A549 (cell line): ENCODE results near the gene ENPP1. TPM values are rescaled to one million over a fixed set of nuclear protein-coding genes. Genes with fewer than 3 reads are reported as not detected.

ENCODE experiments used
- ATAC-seq, 2 experiments: fragments of 200-7000 bp in 1 of 2; fragments of >200 bp in 1 of 2; cut with Nextera tagmentation in 1 of 2; cut with Tn5 transposase in 1 of 2; 3 replicates each; pipeline versions ENCODE4 v1.8.0 to v1.9.1; 2018 to 2020; ENCODE audit warnings: mild to moderate bottlenecking in 1 of 2, moderate library complexity in 1 of 2
- CTCF ChIA-PET: fragments of 300-600 bp; sonication (Branson Sonifier 250); formaldehyde crosslinking; extraction: SDS; loops from one replicate; lab custom pipeline; 2021; ENCODE audit warnings: antibody characterized with exemption, inconsistent platforms; lab: Yijun Ruan, JAX
- POLR2A ChIA-PET: fragments of 350-600 bp; formaldehyde crosslinking; extraction: SDS; loops from one replicate; lab custom pipeline; 2021; ENCODE audit warnings: antibody characterized with exemption, inconsistent platforms; lab: Yijun Ruan, JAX
- DNase-seq, 2 experiments: peaks; one replicate each; pipeline versions ENCODE4 v3.0.0 to v3.0.0-alpha.2; 2011 to 2016; ENCODE audit warnings: low read depth in 1 of 2, low spot score in 1 of 2
- FAIRE-seq: peaks from 2 replicates; lab custom pipeline; 2011; peaks lifted over from hg19 to GRCh38; lab: Jason Lieb, UNC
- H3K27ac ChIP-seq, 2 experiments: fragments of >200 bp; sonication (Bioruptor Twin); formaldehyde crosslinking; 3 replicates each; pipeline ENCODE4 v1.5.1; 2016 to 2017
- H3K4me1 ChIP-seq: fragments of >200 bp; sonication (Bioruptor Twin); formaldehyde crosslinking; 3 replicates; pipeline ENCODE4 v1.6.1; 2016
- H3K4me2 ChIP-seq: fragments of >200 bp; sonication (Bioruptor Twin); formaldehyde crosslinking; 3 replicates; pipeline ENCODE4 v1.6.1; 2016
- H3K4me3 ChIP-seq: fragments of >200 bp; sonication (Bioruptor Twin); formaldehyde crosslinking; 3 replicates; pipeline ENCODE4 v1.5.1; 2016
- H3K9me3 ChIP-seq: fragments of >200 bp; sonication (Bioruptor Twin); formaldehyde crosslinking; 3 replicates; pipeline ENCODE4 v1.6.1; 2016
- CEBPB ChIP-seq, 2 experiments: fragments of >200 bp in 1 of 2; sonication (Bioruptor Twin) in 1 of 2; formaldehyde crosslinking in 1 of 2; IDR thresholded peaks; 2 replicates each; pipeline ENCODE4 v1.6.1; 2012 to 2016
- CHD4 ChIP-seq: fragments of 200-600 bp; sonication (generic); IDR thresholded peaks from 2 replicates; pipeline ENCODE4 v1.6.1; 2016; ENCODE audit warnings: antibody characterized with exemption, mild to moderate bottlenecking, borderline replicate concordance
- CTCF ChIP-seq: fragments of >200 bp; sonication (Bioruptor Twin); formaldehyde crosslinking; IDR thresholded peaks from 3 replicates; pipeline ENCODE4 v1.5.1; 2016
- EHF ChIP-seq: fragments of 250-450 bp; sonication (Bioruptor Pico); IDR thresholded peaks from 2 replicates; pipeline ENCODE4 v1.5.0; 2020; ENCODE audit warnings: mild to moderate bottlenecking
- ESRRA ChIP-seq: fragments of 150-350 bp; IDR thresholded peaks from 2 replicates; pipeline ENCODE4 v1.6.1; 2014; ENCODE audit warnings: mild to moderate bottlenecking, low read length, borderline replicate concordance
- FOSB ChIP-seq: fragments of 250-450 bp; sonication (Bioruptor Pico); IDR thresholded peaks from 2 replicates; pipeline ENCODE4 v1.5.0; 2020; ENCODE audit warnings: mild to moderate bottlenecking, moderate library complexity
- FOSL2 ChIP-seq, 2 experiments: fragments of 450-650 bp in 1 of 2; fragments of >200 bp in 1 of 2; sonication (Bioruptor Twin) in 1 of 2; formaldehyde crosslinking; IDR thresholded peaks; 2 replicates each; pipeline versions ENCODE4 v1.5.0 to v1.6.1; 2016 to 2020; ENCODE audit warnings: mild to moderate bottlenecking in 1 of 2, moderate library complexity in 1 of 2
- FOXS1 ChIP-seq: fragments of 250-450 bp; sonication (Bioruptor Pico); IDR thresholded peaks from 2 replicates; pipeline ENCODE4 v1.5.0; 2020; ENCODE audit warnings: mild to moderate bottlenecking, moderate library complexity
- HES2 ChIP-seq: fragments of >200 bp; sonication (Bioruptor Twin); formaldehyde crosslinking; IDR thresholded peaks from 2 replicates; pipeline ENCODE4 v1.6.1; 2016
- HEYL ChIP-seq: fragments of 250-450 bp; sonication (Bioruptor Pico); IDR thresholded peaks from 2 replicates; pipeline ENCODE4 v1.8.0; 2021; ENCODE audit warnings: mild to moderate bottlenecking, moderate library complexity
- HMGXB4 ChIP-seq: fragments of 250-450 bp; sonication (Bioruptor Pico); IDR thresholded peaks from 2 replicates; pipeline ENCODE4 v1.5.0; 2021; ENCODE audit warnings: mild to moderate bottlenecking, moderate library complexity, borderline replicate concordance
- HOXB13 ChIP-seq: fragments of 250-450 bp; sonication (Bioruptor Pico); IDR thresholded peaks from 2 replicates; pipeline ENCODE4 v1.5.0; 2020; ENCODE audit warnings: low read depth, mild to moderate bottlenecking, moderate library complexity
- HOXB5 ChIP-seq: fragments of 250-450 bp; sonication (Bioruptor Pico); IDR thresholded peaks from 2 replicates; pipeline ENCODE4 v1.5.0; 2020; ENCODE audit warnings: mild to moderate bottlenecking, moderate library complexity
- KDM5A ChIP-seq: fragments of 200-600 bp; sonication (generic); IDR thresholded peaks from 2 replicates; pipeline ENCODE4 v1.6.1; 2016; ENCODE audit warnings: antibody characterized with exemption, mild to moderate bottlenecking
- MAFK ChIP-seq: fragments of 450-650 bp; IDR thresholded peaks from 2 replicates; pipeline ENCODE4 v1.6.1; 2014; ENCODE audit not compliant: partially characterized antibody
- PHF8 ChIP-seq: fragments of 200-600 bp; sonication (generic); IDR thresholded peaks from 2 replicates; pipeline ENCODE4 v1.6.1; 2016; ENCODE audit warnings: low read depth, mild to moderate bottlenecking, antibody characterized with exemption, moderate library complexity, borderline replicate concordance
- RNF2 ChIP-seq: fragments of 200-600 bp; sonication (generic); IDR thresholded peaks from 2 replicates; pipeline ENCODE4 v1.6.1; 2016; ENCODE audit warnings: low read depth, mild to moderate bottlenecking, antibody characterized with exemption, moderate library complexity, borderline replicate concordance
- TP53 ChIP-seq: fragments of 250-450 bp; sonication (Bioruptor Pico); IDR thresholded peaks from 2 replicates; pipeline ENCODE4 v1.5.0; 2021; ENCODE audit warnings: mild to moderate bottlenecking, moderate library complexity
- ZC3H11A ChIP-seq: fragments of 450-650 bp; IDR thresholded peaks from 2 replicates; pipeline ENCODE4 v1.6.1; 2014; ENCODE audit warnings: antibody characterized with exemption, mild to moderate bottlenecking
- WGBS: methylation state at CpG from one replicate; pipeline ENCODE4 v1.1.6; 2017; ENCODE audit errors: missing lambda C conversion rate; 5-methylcytosine and 5-hydroxymethylcytosine counted together
- polyA plus RNA-seq, 4 experiments: library from polyadenylated mRNA; depleted of rRNA in 3 of 4; stranded (reverse); fragments of >200 nt; fragmentation: RNase III in 1 of 4; extraction: RNeasy Plus Mini Kit Qiagen cat#74134 plus additional on column Dnase treatment in 1 of 4; gene quantifications; 2 replicates in 3 of 4; 3 replicates in 1 of 4; pipeline ENCODE4 v1.2.3, GENCODE V29; 2011 to 2017
- TF ChIP-seq, protein P1 (sequence below): IDR thresholded peaks from 2 replicates; pipeline ENCODE4 v1.6.1; 2012
- TF ChIP-seq, protein P2 (sequence below): fragments of 150-350 bp; IDR thresholded peaks from 2 replicates; pipeline ENCODE4 v1.6.1; 2014; ENCODE audit warnings: low read depth, mild to moderate bottlenecking, low read length
- TF ChIP-seq, protein P3 (sequence below): fragments of 250-450 bp; sonication (Bioruptor Pico); IDR thresholded peaks from 2 replicates; pipeline ENCODE4 v1.5.0; 2020; ENCODE audit warnings: low read depth, mild to moderate bottlenecking, moderate library complexity
- TF ChIP-seq, protein P4 (sequence below): fragments of >200 bp; sonication (Bioruptor Twin); formaldehyde crosslinking; IDR thresholded peaks from 3 replicates; pipeline ENCODE4 v1.6.1; 2016
- TF ChIP-seq, protein P5 (sequence below): fragments of 450-650 bp; IDR thresholded peaks from 2 replicates; pipeline ENCODE4 v1.6.1; 2014; ENCODE audit warnings: antibody characterized with exemption

ENPP1 gene
- polyA plus RNA-seq, 2 of the 4 experiments (the other 2 are of a cell fraction): 0.97 to 5.3 TPM

GRCh38 chr6:131769385-131770141, 38.3 kb upstream of the ENPP1 start:
- WGBS: 61% methylated on average over 15 of the region's 15 CpGs
- no peak for FAIRE-seq
- ChIA-PET POLR2A (no interaction called here), CTCF (no interaction called here)
- DNase-seq: no peak
- Histone ChIP-seq H3K4me1 (no peaks in the 10 kb centered on the region), H3K4me2 (no peak overlapping the region), H3K27ac (no peak overlapping the region), H3K9me3 (no peaks in the 10 kb centered on the region), H3K4me3 (no peak overlapping the region)
- TF ChIP-seq TP53 (CRISPR knock-in tag) (no peak), HES2 (no peak)
- no peak for ATAC-seq

DNA sequence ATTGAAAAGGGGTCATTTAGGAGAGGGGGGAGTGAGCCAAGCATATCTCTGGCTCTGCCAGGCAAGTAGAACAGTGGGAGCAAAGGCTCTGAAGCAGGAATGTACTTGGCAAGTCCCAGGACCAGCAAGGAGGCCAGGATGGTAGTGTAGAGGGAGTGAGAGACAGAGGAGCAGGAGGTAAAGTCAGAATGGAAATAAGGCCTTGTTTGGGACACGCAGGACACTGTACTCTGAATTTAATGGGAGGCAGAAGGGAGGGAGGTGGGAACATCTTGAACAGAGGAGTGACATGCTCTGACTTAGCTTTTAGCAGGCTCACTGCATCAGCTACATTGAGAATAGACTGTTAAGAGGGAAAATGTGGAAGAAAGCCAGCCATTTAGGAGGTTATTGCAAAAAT, 37.0 kb upstream of the ENPP1 start:
- Histone ChIP-seq H3K4me2 (no peak overlapping the region), H3K4me3 (no peak overlapping the region), H3K9me3 (no peaks in the 10 kb centered on the region), H3K27ac (no peak overlapping the region), H3K4me1 (no peaks in the 10 kb centered on the region)
- DNase-seq: no peak
- FAIRE-seq: no peak
- WGBS: 38% methylated on average over 1 of the region's 1 CpG
- no peak for ATAC-seq
- no peak for TF ChIP-seq ESRRA
- no peak for TF ChIP-seq PHF8
- TF ChIP-seq FOSB: no peak
- TF ChIP-seq RNF2: no peak
- TF ChIP-seq HMGXB4: no peak
- TF ChIP-seq, protein P1, sequence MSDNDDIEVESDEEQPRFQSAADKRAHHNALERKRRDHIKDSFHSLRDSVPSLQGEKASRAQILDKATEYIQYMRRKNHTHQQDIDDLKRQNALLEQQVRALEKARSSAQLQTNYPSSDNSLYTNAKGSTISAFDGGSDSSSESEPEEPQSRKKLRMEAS: no peak
- no peak for TF ChIP-seq HOXB5 (CRISPR knock-in tag)
- TF ChIP-seq MAFK: no peak
- no peak for TF ChIP-seq HEYL (CRISPR knock-in tag)
- TF ChIP-seq, protein P2, sequence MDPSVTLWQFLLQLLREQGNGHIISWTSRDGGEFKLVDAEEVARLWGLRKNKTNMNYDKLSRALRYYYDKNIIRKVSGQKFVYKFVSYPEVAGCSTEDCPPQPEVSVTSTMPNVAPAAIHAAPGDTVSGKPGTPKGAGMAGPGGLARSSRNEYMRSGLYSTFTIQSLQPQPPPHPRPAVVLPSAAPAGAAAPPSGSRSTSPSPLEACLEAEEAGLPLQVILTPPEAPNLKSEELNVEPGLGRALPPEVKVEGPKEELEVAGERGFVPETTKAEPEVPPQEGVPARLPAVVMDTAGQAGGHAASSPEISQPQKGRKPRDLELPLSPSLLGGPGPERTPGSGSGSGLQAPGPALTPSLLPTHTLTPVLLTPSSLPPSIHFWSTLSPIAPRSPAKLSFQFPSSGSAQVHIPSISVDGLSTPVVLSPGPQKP: no peak
- TF ChIP-seq HOXB13: no peak
- no peak for TF ChIP-seq EHF
- TF ChIP-seq CEBPB (IDR thresholded peaks at IDR 0.05): no peak
- POLR2A ChIA-PET: no interaction called here
- CTCF ChIA-PET: no interaction called here

GRCh38 chr6:131773284-131773950, 34.4 kb upstream of the ENPP1 start:
- no peak for ATAC-seq
- WGBS: 56% methylated on average over 4 of the region's 4 CpGs
- Histone ChIP-seq H3K27ac (no peak overlapping the region), H3K4me1 (no peaks in the 10 kb centered on the region), H3K9me3 (no peaks in the 10 kb centered on the region), H3K4me2 (no peak overlapping the region), H3K4me3 (no peak overlapping the region)
- ChIA-PET POLR2A (no interaction called here), CTCF (interaction anchor here (1.7 to 1.8 kb wide), 2 partner anchors 10 to 11 kb away, joined by 3 to 4 read pairs; no protein-coding TSS in a partner anchor)
- no peak for DNase-seq
- FAIRE-seq: no peak
- TF ChIP-seq, protein P3, sequence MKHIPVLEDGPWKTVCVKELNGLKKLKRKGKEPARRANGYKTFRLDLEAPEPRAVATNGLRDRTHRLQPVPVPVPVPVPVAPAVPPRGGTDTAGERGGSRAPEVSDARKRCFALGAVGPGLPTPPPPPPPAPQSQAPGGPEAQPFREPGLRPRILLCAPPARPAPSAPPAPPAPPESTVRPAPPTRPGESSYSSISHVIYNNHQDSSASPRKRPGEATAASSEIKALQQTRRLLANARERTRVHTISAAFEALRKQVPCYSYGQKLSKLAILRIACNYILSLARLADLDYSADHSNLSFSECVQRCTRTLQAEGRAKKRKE: no peak
- TF ChIP-seq FOXS1 (CRISPR knock-in tag) (no peak), ZC3H11A (no peak), CTCF (no peak), CEBPB (IDR thresholded peaks at IDR 0.05) (no peak), EHF (no peak), KDM5A (no peak), FOSL2 (IDR thresholded peaks at IDR 0.05) (no peak), FOSL2 (CRISPR knock-in tag; IDR thresholded peaks at IDR 0.05) (no peak), CHD4 (no peak)
- TF ChIP-seq, protein P4, sequence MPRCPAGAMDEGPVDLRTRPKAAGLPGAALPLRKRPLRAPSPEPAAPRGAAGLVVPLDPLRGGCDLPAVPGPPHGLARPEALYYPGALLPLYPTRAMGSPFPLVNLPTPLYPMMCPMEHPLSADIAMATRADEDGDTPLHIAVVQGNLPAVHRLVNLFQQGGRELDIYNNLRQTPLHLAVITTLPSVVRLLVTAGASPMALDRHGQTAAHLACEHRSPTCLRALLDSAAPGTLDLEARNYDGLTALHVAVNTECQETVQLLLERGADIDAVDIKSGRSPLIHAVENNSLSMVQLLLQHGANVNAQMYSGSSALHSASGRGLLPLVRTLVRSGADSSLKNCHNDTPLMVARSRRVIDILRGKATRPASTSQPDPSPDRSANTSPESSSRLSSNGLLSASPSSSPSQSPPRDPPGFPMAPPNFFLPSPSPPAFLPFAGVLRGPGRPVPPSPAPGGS: no peak
- TF ChIP-seq, protein P5, sequence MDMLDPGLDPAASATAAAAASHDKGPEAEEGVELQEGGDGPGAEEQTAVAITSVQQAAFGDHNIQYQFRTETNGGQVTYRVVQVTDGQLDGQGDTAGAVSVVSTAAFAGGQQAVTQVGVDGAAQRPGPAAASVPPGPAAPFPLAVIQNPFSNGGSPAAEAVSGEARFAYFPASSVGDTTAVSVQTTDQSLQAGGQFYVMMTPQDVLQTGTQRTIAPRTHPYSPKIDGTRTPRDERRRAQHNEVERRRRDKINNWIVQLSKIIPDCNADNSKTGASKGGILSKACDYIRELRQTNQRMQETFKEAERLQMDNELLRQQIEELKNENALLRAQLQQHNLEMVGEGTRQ: no peak
